Urothelium cell line (cell line): ENCODE data around the gene CEP170B.

Experiments used
- DNase-seq: peaks from one replicate; pipeline ENCODE4 v3.0.0; 2011; ENCODE audit warnings: low spot score, mixed read lengths
- FAIRE-seq: peaks from 2 replicates; lab custom pipeline; 2011; peaks lifted over from hg19 to GRCh38; lab: Jason Lieb, UNC

CEP170B gene

GRCh38 chr14:104866451-104867370, 1.6 kb downstream of the CEP170B start:
- FAIRE-seq (no peak), DNase-seq (no peak)

- DNase-seq (no peak), FAIRE-seq (no peak)
Observed at GRCh38 chr14:104867371-104868059, 2.4 kb downstream of the CEP170B start.

- DNase-seq (no peak), FAIRE-seq (no peak)
Observed at GRCh38 chr14:104868060-104868740, 3.1 kb downstream of the CEP170B start.

GRCh38 chr14:104868811-104869572, 3.9 kb downstream of the CEP170B start:
- DNase-seq, result no peak
- no peak for FAIRE-seq

- FAIRE-seq (no peak), DNase-seq (no peak)
Observed at GRCh38 chr14:104869669-104870367, 4.8 kb downstream of the CEP170B start.

- FAIRE-seq, result no peak
- DNase-seq, result peak; percentile 31
Observed at GRCh38 chr14:104870368-104871144, 5.5 kb downstream of the CEP170B start.

GRCh38 chr14:104871145-104871655, 6.1 kb downstream of the CEP170B start:
- FAIRE-seq, result no peak
- no peak for DNase-seq

GRCh38 chr14:104871656-104872468, 6.8 kb downstream of the CEP170B start:
- DNase-seq (no peak), FAIRE-seq (peak; percentile 79)

- FAIRE-seq (no peak), DNase-seq (no peak)
Observed at GRCh38 chr14:104872469-104873341, 7.6 kb downstream of the CEP170B start.

GRCh38 chr14:104873380-104874055, 8.4 kb downstream of the CEP170B start:
- DNase-seq (no peak), FAIRE-seq (no peak)

GRCh38 chr14:104874110-104874531, 9.1 kb downstream of the CEP170B start:
- no peak for FAIRE-seq
- no peak for DNase-seq

GRCh38 chr14:104874571-104875411, 9.7 kb downstream of the CEP170B start:
- no peak for DNase-seq
- no peak for FAIRE-seq

GRCh38 chr14:104875412-104875751, 10.3 kb downstream of the CEP170B start:
- DNase-seq, result no peak
- no peak for FAIRE-seq

- no peak for DNase-seq
Observed at GRCh38 chr14:104875811-104876210, 10.7 kb downstream of the CEP170B start.

GRCh38 chr14:104876251-104876699, 11.2 kb downstream of the CEP170B start:
- DNase-seq (peak; percentile 46), FAIRE-seq (no peak)

More at GRCh38 chr14:104875811-104876210, 10.7 kb downstream of the CEP170B start:
- no peak for FAIRE-seq
